ENCODE measurements around the gene SLX4.

The SLX4 gene

GRCh38 chr16:3597676-3598075 lies 13.7 kb downstream of the SLX4 start:
- no peaks in the 10 kb centered on the region for H3K4me1 Mint-ChIP-seq
- H3K9me3 Mint-ChIP-seq: peaks cover 5% of the 10 kb centered on the region
- TF ChIP-seq CTCF (IDR thresholded peaks at IDR 0.05; ENCODE audit: unreplicated experiment in 3 of 3): no peak
- H3K4me3 Mint-ChIP-seq: no peak overlapping the region
- H3K36me3 Mint-ChIP-seq (ENCODE audit: low read depth): peaks cover 62% of the 10 kb centered on the region
- no peak overlapping the region for H3K27ac Mint-ChIP-seq
- no peaks in the 10 kb centered on the region for H3K27me3 Mint-ChIP-seq (ENCODE audit: low read depth)

DNA sequence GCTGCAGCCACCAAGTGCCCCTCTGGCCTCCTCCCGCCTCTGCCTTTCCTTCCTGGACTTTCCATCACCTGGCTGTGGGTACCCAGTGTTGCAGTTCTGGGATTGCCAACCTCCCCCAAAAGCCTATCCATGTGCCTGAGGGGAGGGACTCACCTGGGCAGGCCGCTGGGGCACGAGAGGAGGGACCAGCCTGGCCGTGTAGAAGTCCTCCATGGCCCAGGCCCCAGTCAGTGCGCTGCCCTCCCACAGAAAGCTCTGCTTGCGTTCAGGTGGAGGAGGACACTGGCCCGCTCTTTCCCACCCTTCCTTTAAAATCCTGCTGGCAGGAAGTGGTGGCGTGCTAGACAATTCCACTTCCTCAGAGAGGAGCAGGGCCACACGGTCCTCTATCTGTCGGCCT lies 14.2 kb downstream of the SLX4 start:
- Mint-ChIP-seq H3K4me3 (no peak overlapping the region), H3K27me3 (ENCODE audit: low read depth) (no peaks in the 10 kb centered on the region), H3K4me1 (no peaks in the 10 kb centered on the region), H3K27ac (no peak overlapping the region), H3K36me3 (ENCODE audit: low read depth) (peaks cover 57% of the 10 kb centered on the region), H3K9me3 (peaks cover 5% of the 10 kb centered on the region)
- TF ChIP-seq CTCF (IDR thresholded peaks at IDR 0.05; ENCODE audit: unreplicated experiment in 3 of 3): no peak

DNA sequence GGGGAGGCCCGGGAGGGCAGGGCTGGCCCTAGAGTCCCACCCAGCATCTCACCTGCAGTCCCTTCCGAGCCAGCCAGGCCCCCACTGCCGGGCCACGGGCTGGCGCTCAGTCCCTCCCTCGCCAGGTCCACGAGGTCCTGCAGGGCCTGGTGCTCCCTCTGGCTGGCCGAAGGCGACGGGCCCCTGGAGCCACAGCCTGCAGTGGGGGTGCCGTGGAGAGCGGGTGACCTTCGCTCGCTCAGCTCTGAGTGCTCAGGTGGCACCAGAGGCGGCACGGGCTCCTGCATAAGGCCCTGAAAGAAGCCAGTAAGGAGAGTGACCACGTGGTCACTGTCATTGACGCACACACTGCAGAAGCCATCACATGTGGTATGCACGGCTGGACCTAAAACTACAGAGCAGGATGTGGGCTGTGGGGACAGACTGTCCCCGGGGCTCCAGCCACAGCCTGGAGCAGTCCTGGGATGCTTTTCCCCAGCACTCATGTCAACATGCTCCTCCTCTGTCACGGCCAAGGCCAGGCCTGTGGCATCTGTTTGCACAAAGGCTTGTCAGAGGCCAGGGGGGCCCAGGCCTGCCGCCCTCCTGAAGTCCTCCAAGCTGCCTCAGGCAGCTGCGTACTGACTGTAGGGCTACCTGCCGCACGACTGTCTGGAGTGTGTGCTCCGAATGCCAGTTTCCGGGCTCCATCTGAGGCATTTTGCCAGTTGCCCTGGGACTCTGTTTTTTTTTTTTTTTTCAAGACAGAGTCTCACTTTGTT lies 15.1 kb downstream of the SLX4 start:
- Mint-ChIP-seq H3K27ac (no peak overlapping the region), H3K27me3 (ENCODE audit: low read depth) (no peaks in the 10 kb centered on the region), H3K4me1 (no peaks in the 10 kb centered on the region), H3K9me3 (peaks cover 5% of the 10 kb centered on the region), H3K4me3 (no peak overlapping the region), H3K36me3 (ENCODE audit: low read depth) (peaks cover 51% of the 10 kb centered on the region)
- TF ChIP-seq CTCF (IDR thresholded peaks at IDR 0.05; ENCODE audit: unreplicated experiment in 3 of 3): no peak

DNA sequence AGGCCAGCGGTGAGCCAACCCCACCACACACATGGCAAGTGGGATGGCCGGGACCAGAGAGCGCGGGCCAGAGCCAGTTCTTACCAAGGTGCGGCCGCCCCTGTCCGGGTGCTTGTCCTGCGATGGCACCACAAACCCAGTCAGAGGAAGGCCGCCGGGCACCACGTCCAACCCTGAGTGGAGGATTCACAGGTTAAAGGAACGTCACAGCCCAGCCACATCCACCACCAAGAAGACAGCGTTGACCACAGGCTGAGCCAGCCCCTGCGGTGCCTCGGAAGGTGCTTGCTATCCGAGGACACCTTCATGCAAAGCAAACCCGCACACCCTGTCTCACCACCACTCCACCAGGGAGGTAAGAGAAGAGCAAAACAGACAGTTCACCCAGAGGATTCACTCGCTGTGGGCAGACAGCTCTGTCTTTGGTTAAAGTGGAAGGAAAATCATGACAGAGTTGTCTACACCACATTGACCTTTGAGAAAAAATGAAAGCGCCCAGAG lies 15.8 kb downstream of the SLX4 start:
- Mint-ChIP-seq H3K9me3 (no peaks in the 10 kb centered on the region), H3K27ac (no peak overlapping the region), H3K4me3 (no peak overlapping the region), H3K27me3 (ENCODE audit: low read depth) (no peaks in the 10 kb centered on the region), H3K4me1 (no peaks in the 10 kb centered on the region), H3K36me3 (ENCODE audit: low read depth) (peaks cover 51% of the 10 kb centered on the region)
- no peak for TF ChIP-seq CTCF (IDR thresholded peaks at IDR 0.05; ENCODE audit: unreplicated experiment in 3 of 3)

GRCh38 chr16:3595110-3595486 lies 16.3 kb downstream of the SLX4 start:
- no peak overlapping the region for H3K4me3 Mint-ChIP-seq
- no peaks in the 10 kb centered on the region for H3K9me3 Mint-ChIP-seq
- no peak for TF ChIP-seq CTCF (IDR thresholded peaks at IDR 0.05; ENCODE audit: unreplicated experiment in 3 of 3)
- H3K36me3 Mint-ChIP-seq (ENCODE audit: low read depth): peaks cover 49% of the 10 kb centered on the region
- H3K4me1 Mint-ChIP-seq: no peaks in the 10 kb centered on the region
- no peaks in the 10 kb centered on the region for H3K27me3 Mint-ChIP-seq (ENCODE audit: low read depth)
- H3K27ac Mint-ChIP-seq: no peak overlapping the region

Data from nephron (organoid).